IMR-90 (cell line): ENCODE results near the gene DNAJB12. TPM values are rescaled to one million over a fixed set of nuclear protein-coding genes. Genes with fewer than 3 reads are reported as not detected.

Experiments used
- ATAC-seq: fragments of 200-7000 bp; cut with Tn5 transposase; 2 replicates; pipeline ENCODE4 v1.9.1; 2020; ENCODE audit warnings: low read depth, mild to moderate bottlenecking, moderate library complexity
- BruUV-seq: library from RNA; stranded (reverse); fragments of 400-500 nt; replicated peaks from 2 replicates; lab custom pipeline; 2021; lab: Mats Ljungman, UMichigan
- CTCF ChIA-PET: fragments of 300-600 bp; formaldehyde crosslinking; extraction: SDS; loops from one replicate; lab custom pipeline; 2021; ENCODE audit warnings: antibody characterized with exemption; lab: Yijun Ruan, JAX
- POLR2A ChIA-PET: fragments of 300-600 bp; sonication (Branson Sonifier 250); formaldehyde crosslinking; loops from one replicate; lab custom pipeline; 2022; ENCODE audit warnings: antibody characterized with exemption; ENCODE audit not compliant: unreplicated experiment; lab: Charles Lee
- DNase-seq: peaks from one replicate; pipeline ENCODE4 v3.0.0; 2013
- H2AFZ ChIP-seq: replicated peaks from 2 replicates; pipeline ENCODE3; 2013; ENCODE audit warnings: low read length, mild to moderate bottlenecking; ENCODE audit not compliant: poor library complexity
- H2AK5ac ChIP-seq: 2 replicates; pipeline ENCODE4 v1.6.1; 2013; ENCODE audit warnings: low read depth, low read length, inconsistent platforms
- H2AK9ac ChIP-seq: replicated peaks from 2 replicates; pipeline ENCODE3; 2013; ENCODE audit warnings: mild to moderate bottlenecking, low read depth, low read length, moderate library complexity; ENCODE audit not compliant: poor library complexity
- H2BK120ac ChIP-seq: 2 replicates; pipeline ENCODE4 v1.6.1; 2013; ENCODE audit warnings: low read depth, low read length, inconsistent platforms
- H2BK15ac ChIP-seq: 3 replicates; pipeline ENCODE4 v1.6.1; 2013; ENCODE audit warnings: low read depth, low read length, inconsistent platforms
- H2BK20ac ChIP-seq: 2 replicates; pipeline ENCODE4 v1.6.1; 2013; ENCODE audit warnings: low read depth, mild to moderate bottlenecking, inconsistent platforms, low read length, moderate library complexity
- H2BK5ac ChIP-seq: 2 replicates; pipeline ENCODE4 v1.6.1; 2013; ENCODE audit warnings: mild to moderate bottlenecking, low read depth, low read length, inconsistent platforms; ENCODE audit not compliant: poor library complexity, severe bottlenecking
- H3K14ac ChIP-seq: replicated peaks from 2 replicates; pipeline ENCODE4 v1.6.1; 2013; ENCODE audit warnings: low read depth, low read length, inconsistent platforms
- H3K18ac ChIP-seq: 2 replicates; pipeline ENCODE4 v1.6.1; 2013; ENCODE audit warnings: low read depth, low read length, control low read depth
- H3K23ac ChIP-seq: 2 replicates; pipeline ENCODE4 v1.6.1; 2013; ENCODE audit warnings: low read depth, low read length, inconsistent platforms
- H3K27ac ChIP-seq: 2 replicates; pipeline ENCODE4 v1.5.1; 2013; ENCODE audit warnings: mild to moderate bottlenecking, control low read depth, low read length; ENCODE audit not compliant: insufficient read depth
- H3K27me3 ChIP-seq: 2 replicates; pipeline ENCODE4 v1.6.1; 2013; ENCODE audit warnings: low read length; ENCODE audit not compliant: control insufficient read depth, insufficient read depth
- H3K36me3 ChIP-seq: 2 replicates; pipeline ENCODE4 v1.6.1; 2013; ENCODE audit warnings: low read length, mixed read lengths; ENCODE audit not compliant: control insufficient read depth, insufficient read depth
- H3K4ac ChIP-seq: 2 replicates; pipeline ENCODE4 v1.6.1; 2013; ENCODE audit warnings: low read depth, low read length, inconsistent platforms
- H3K4me1 ChIP-seq: 2 replicates; pipeline ENCODE4 v1.6.1; 2013; ENCODE audit warnings: low read length, mixed read lengths; ENCODE audit not compliant: control insufficient read depth, insufficient read depth
- H3K4me2 ChIP-seq: 2 replicates; pipeline ENCODE4 v1.6.1; 2013; ENCODE audit warnings: low read depth, mild to moderate bottlenecking, control low read depth, low read length, moderate library complexity
- H3K4me3 ChIP-seq: 2 replicates; pipeline ENCODE4 v1.5.1; 2013; ENCODE audit warnings: low read depth, mild to moderate bottlenecking, control low read depth, low read length, moderate library complexity; ENCODE audit not compliant: insufficient read depth
- H3K56ac ChIP-seq: 2 replicates; pipeline ENCODE4 v1.6.1; 2013; ENCODE audit warnings: low read length, inconsistent platforms; ENCODE audit not compliant: insufficient read depth; ENCODE audit errors: extremely low read depth
- H3K79me1 ChIP-seq, 2 experiments: 2 replicates each; pipeline ENCODE4 v1.6.1; 2013; ENCODE audit warnings: low read length in 2 of 2, inconsistent platforms in 1 of 2, low read depth in 1 of 2
- H3K9ac ChIP-seq: 2 replicates; pipeline ENCODE4 v1.6.1; 2013; ENCODE audit warnings: low read depth, low read length, control low read depth
- H3K9me1 ChIP-seq: 2 replicates; pipeline ENCODE4 v1.6.1; 2013; ENCODE audit warnings: low read length, inconsistent platforms; ENCODE audit not compliant: insufficient read depth
- H3K9me3 ChIP-seq: 2 replicates; pipeline ENCODE4 v1.6.1; 2013; ENCODE audit warnings: low read length; ENCODE audit not compliant: control insufficient read depth, insufficient read depth
- H4K20me1 ChIP-seq: 2 replicates; pipeline ENCODE4 v1.6.1; 2013; ENCODE audit warnings: low read length, inconsistent platforms; ENCODE audit not compliant: insufficient read depth
- H4K5ac ChIP-seq: 2 replicates; pipeline ENCODE4 v1.6.1; 2013; ENCODE audit warnings: mild to moderate bottlenecking, low read depth, low read length, control low read depth
- H4K8ac ChIP-seq, 2 experiments: 2 replicates each; pipeline ENCODE4 v1.6.1; 2013; ENCODE audit warnings: low read depth in 2 of 2, low read length in 2 of 2, control low read depth in 1 of 2, inconsistent platforms in 1 of 2
- H4K91ac ChIP-seq: 2 replicates; pipeline ENCODE4 v1.6.1; 2013; ENCODE audit warnings: low read depth, low read length, inconsistent platforms; ENCODE audit not compliant: insufficient read depth
- CTCF ChIP-seq: conservative IDR thresholded peaks from 2 replicates; pipeline ENCODE4 v1.5.1; 2012; ENCODE audit warnings: mild to moderate bottlenecking, low read depth, low read length, improper control_type of control experiment
- MAFK ChIP-seq: IDR thresholded peaks from 2 replicates; pipeline ENCODE4 v1.6.1; 2012; ENCODE audit warnings: low read depth, low read length, improper control_type of control experiment
- POLR2A ChIP-seq: IDR thresholded peaks from 2 replicates; pipeline ENCODE4 v1.6.1; 2012; ENCODE audit warnings: mild to moderate bottlenecking, low read depth, low read length
- WGBS, 2 experiments: methylation state at CpG; one replicate each; pipeline versions ENCODE4 v1.1.5 to v1.1.7; 2013; ENCODE audit warnings: missing lambda C conversion rate in 2 of 2; ENCODE audit not compliant: insufficient read length in 1 of 2; ENCODE audit errors: extremely low coverage in 2 of 2; 5-methylcytosine and 5-hydroxymethylcytosine counted together
- dilution Hi-C: fragments of 300-500 bp; cut with HindIII; formaldehyde crosslinking; loops from one replicate; pipeline ENCODE4 v1.14.3; 2018; ENCODE audit warnings: low sequenced_read_pairs; ENCODE audit not compliant: unreplicated experiment
- in situ Hi-C: fragments of 300-500 bp; cut with MboI; formaldehyde crosslinking; loops from 3 replicates; pipeline ENCODE4 v1.14.3; 2019; ENCODE audit warnings: low sequenced_read_pairs, inconsistent platforms, mixed read lengths
- intact Hi-C: fragments of 100-400 bp; cut with micrococcal nuclease; formaldehyde crosslinking; loops from 2 replicates; pipeline ENCODE4 v1.10.0; 2022
- polyA plus RNA-seq, 3 experiments: library from polyadenylated mRNA; depleted of rRNA; stranded (reverse); fragments of >200 nt; gene quantifications; 2 replicates each; pipeline ENCODE4 v1.2.3, GENCODE V29; 2012; ENCODE audit warnings: low replicate concordance in 1 of 3
- total RNA-seq: library from RNA; depleted of rRNA; stranded (reverse); fragments of >200 nt; gene quantifications from 2 replicates; pipeline ENCODE4 v1.2.3, GENCODE V29; 2012

The DNAJB12 gene
- total and polyA plus RNA-seq, 2 of the 4 experiments (the other 2 are of a cell fraction) = 18.3 to 24.0 TPM

GRCh38 chr10:72389014-72389413, 34.3 kb upstream of the DNAJB12 start:
- WGBS, 2 experiments = no CpG with 5 or more reads among the region's 1 CpG
- ATAC-seq = no peak
- POLR2A ChIA-PET = no interaction called here

More at GRCh38 chr10:72389014-72389413, 34.3 kb upstream of the DNAJB12 start:
- no peak overlapping the region for H2AK5ac ChIP-seq
- in situ Hi-C loops = no loop called here
- H4K91ac ChIP-seq = no peak overlapping the region
- dilution Hi-C loops = no loop called here
- H2AK9ac ChIP-seq = no peak overlapping the region
- no peak overlapping the region for H4K5ac ChIP-seq
- no peak overlapping the region for H3K56ac ChIP-seq
- no peak for DNase-seq
- no TSS peak for BruUV-seq
- H3K36me3 ChIP-seq = no peaks in the 10 kb centered on the region; the same call in 1 of the 2 replicates
- H3K4me2 ChIP-seq = no peak overlapping the region
- CTCF ChIA-PET = no interaction called here
- TF ChIP-seq CTCF = no peak
- peak; percentile 76 for TF ChIP-seq MAFK
- TF ChIP-seq POLR2A = no peak
- no peak overlapping the region for H3K23ac ChIP-seq
- no peak overlapping the region for H2BK120ac ChIP-seq
- no peak overlapping the region for H2AFZ ChIP-seq
- H3K14ac ChIP-seq = no peak overlapping the region
- intact Hi-C loops = no loop called here
- no peak overlapping the region for H2BK20ac ChIP-seq
- H3K4ac ChIP-seq = no peak overlapping the region
- no peaks in the 10 kb centered on the region for H3K27me3 ChIP-seq
- peaks cover 3% of the 10 kb centered on the region for H3K9me1 ChIP-seq
- no peaks in the 10 kb centered on the region for H3K4me1 ChIP-seq
- no peaks in the 10 kb centered on the region for H4K20me1 ChIP-seq
- H3K9ac ChIP-seq = no peak overlapping the region
- no peak overlapping the region for H3K27ac ChIP-seq
- no peak overlapping the region for H3K4me3 ChIP-seq
- H3K18ac ChIP-seq = no peak overlapping the region
- no peak overlapping the region for H2BK5ac ChIP-seq
- no peaks in the 10 kb centered on the region for H3K9me3 ChIP-seq
- no peak overlapping the region for H4K8ac ChIP-seq
- no peak overlapping the region for H2BK15ac ChIP-seq
- no peaks in the 10 kb centered on the region; a peak in 1 of 4 replicates for H3K79me1 ChIP-seq
